Uterus (tissue), 2 donors: ENCODE measurements around the gene WDR44.

ENCODE experiments used
- POLR2A ChIP-seq, 2 donors: fragments of 450-650 bp; IDR thresholded peaks; one replicate each; pipeline ENCODE4 v1.6.1; 2016; ENCODE audit warnings: antibody characterized with exemption in 2 of 2, mild to moderate bottlenecking in 1 of 2, moderate library complexity in 1 of 2
- TF ChIP-seq, protein P1 (sequence below), 4 experiments: fragments of 200-600 bp in 2 of 4; fragments of 450-650 bp in 2 of 4; sonication (generic) in 2 of 4; IDR thresholded peaks; one replicate each; pipeline ENCODE4 v1.5.1; 2016 to 2019; ENCODE audit warnings: antibody characterized with exemption in 4 of 4, mild to moderate bottlenecking in 2 of 4, moderate library complexity in 1 of 4

GRCh38 chrX:118348186-118348810 is 2.4 kb downstream of the WDR44 start:
- TF ChIP-seq POLR2A (IDR thresholded peaks at IDR 0.05): no peak
- TF ChIP-seq, protein P1, sequence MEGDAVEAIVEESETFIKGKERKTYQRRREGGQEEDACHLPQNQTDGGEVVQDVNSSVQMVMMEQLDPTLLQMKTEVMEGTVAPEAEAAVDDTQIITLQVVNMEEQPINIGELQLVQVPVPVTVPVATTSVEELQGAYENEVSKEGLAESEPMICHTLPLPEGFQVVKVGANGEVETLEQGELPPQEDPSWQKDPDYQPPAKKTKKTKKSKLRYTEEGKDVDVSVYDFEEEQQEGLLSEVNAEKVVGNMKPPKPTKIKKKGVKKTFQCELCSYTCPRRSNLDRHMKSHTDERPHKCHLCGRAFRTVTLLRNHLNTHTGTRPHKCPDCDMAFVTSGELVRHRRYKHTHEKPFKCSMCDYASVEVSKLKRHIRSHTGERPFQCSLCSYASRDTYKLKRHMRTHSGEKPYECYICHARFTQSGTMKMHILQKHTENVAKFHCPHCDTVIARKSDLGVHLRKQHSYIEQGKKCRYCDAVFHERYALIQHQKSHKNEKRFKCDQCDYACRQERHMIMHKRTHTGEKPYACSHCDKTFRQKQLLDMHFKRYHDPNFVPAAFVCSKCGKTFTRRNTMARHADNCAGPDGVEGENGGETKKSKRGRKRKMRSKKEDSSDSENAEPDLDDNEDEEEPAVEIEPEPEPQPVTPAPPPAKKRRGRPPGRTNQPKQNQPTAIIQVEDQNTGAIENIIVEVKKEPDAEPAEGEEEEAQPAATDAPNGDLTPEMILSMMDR (IDR thresholded peaks at IDR 0.05): no peak
